ENCODE measurements around the gene CDK16.

The CDK16 gene

DNA sequence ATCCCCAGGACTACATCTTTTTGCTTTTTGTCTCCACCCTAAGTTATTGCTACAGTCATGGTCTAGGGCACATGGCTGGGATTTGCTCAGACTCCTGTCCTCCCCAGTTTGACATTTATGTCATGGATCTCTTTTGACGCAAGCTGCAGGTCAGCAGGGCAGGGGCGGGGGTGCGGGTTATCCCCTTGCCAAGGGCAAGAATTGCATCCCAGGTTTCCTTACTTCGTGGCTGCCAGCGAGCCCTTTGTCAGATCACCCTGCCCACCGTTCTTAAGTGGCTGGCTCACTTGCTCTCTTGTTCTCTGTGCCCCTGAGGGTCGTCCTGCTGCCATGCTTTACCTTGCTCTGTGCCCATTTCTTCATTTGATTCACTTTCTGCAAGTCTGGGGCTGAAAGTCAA lies 45.9 kb upstream of the CDK16 start:
- DNase-seq: no peak
- H3K9me3 Mint-ChIP-seq: peaks cover 49% of the 10 kb centered on the region
- peaks cover 13% of the 10 kb centered on the region for H3K27me3 Mint-ChIP-seq (ENCODE audit: low read depth, poor library complexity)
- no peaks in the 10 kb centered on the region for H3K4me1 Mint-ChIP-seq
- TF ChIP-seq, protein P1, sequence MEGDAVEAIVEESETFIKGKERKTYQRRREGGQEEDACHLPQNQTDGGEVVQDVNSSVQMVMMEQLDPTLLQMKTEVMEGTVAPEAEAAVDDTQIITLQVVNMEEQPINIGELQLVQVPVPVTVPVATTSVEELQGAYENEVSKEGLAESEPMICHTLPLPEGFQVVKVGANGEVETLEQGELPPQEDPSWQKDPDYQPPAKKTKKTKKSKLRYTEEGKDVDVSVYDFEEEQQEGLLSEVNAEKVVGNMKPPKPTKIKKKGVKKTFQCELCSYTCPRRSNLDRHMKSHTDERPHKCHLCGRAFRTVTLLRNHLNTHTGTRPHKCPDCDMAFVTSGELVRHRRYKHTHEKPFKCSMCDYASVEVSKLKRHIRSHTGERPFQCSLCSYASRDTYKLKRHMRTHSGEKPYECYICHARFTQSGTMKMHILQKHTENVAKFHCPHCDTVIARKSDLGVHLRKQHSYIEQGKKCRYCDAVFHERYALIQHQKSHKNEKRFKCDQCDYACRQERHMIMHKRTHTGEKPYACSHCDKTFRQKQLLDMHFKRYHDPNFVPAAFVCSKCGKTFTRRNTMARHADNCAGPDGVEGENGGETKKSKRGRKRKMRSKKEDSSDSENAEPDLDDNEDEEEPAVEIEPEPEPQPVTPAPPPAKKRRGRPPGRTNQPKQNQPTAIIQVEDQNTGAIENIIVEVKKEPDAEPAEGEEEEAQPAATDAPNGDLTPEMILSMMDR (IDR thresholded peaks at IDR 0.05): no peak
- no peak overlapping the region for H3K4me3 Mint-ChIP-seq
- H3K36me3 Mint-ChIP-seq (ENCODE audit: low read depth): peaks cover 42% of the 10 kb centered on the region
- H3K27ac Mint-ChIP-seq: no peak overlapping the region

DNA sequence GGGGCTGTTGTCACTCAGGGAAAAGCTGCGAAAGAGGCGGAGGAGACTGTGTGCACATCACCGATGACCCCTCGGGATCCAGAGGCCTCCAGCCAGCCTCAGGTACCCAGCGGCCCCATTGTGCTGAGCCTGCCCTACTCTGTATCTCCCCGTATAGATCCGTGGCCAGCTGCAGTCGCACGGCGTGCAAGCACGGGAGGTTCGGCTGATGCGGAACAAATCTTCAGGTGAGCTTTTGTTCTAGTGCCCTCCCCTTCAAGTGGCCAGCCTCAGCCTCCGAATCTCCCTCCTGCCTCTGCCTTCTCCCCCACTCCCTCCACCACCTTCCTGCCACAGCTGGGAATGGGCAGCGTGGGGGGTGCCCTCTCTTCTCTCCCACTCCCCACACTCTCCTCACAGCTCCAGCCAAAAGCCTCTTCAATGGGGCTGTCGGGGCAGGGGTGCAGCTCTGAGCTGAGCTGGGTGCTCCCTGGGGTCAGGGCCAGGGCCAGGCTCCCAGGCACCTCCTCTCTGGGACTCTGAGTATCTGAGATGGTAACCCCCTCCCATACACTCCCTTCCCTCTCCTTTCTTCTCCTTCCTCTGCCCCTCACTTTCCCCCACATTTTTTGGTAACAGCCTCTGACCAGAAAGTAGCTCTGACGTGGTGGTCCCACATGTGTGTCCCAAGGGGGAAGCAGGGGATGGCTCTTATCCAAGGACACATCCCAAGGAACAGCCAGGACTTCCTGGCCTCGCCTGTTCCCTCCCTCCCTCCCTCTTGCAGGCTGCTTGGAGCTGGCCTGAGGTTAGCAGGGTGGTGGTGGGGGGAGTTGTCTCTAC lies 45.3 kb upstream of the CDK16 start:
- H3K36me3 Mint-ChIP-seq (ENCODE audit: low read depth): peaks cover 43% of the 10 kb centered on the region
- H3K9me3 Mint-ChIP-seq: peaks cover 50% of the 10 kb centered on the region
- no peak for DNase-seq
- H3K4me3 Mint-ChIP-seq: no peak overlapping the region
- H3K27me3 Mint-ChIP-seq (ENCODE audit: low read depth, poor library complexity): peaks cover 13% of the 10 kb centered on the region
- no peak overlapping the region for H3K27ac Mint-ChIP-seq
- TF ChIP-seq, protein P1 (IDR thresholded peaks at IDR 0.05): no peak
- H3K4me1 Mint-ChIP-seq: no peaks in the 10 kb centered on the region

DNA sequence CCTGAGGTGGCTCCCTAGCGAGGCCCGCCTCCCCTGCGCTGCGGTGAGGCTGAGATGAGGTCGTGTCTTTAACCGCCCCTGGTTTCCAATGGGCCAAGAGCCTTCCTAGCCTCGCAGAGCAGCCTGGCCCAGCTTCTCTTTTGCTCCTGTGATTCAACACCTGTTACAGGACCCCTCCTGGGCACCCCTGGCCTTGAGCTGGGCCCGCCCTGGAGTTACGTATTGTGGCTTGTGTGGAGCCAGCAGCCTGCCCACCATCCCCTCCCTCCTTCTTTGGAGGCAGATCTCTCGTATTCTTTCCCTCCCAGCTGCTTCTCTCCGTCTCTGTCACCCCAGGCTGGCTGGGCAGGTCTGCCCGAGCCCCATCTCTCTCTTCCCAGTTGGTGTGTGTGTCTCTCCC lies 44.1 kb upstream of the CDK16 start:
- no peaks in the 10 kb centered on the region for H3K4me1 Mint-ChIP-seq
- H3K9me3 Mint-ChIP-seq: peaks cover 51% of the 10 kb centered on the region
- peaks cover 13% of the 10 kb centered on the region for H3K27me3 Mint-ChIP-seq (ENCODE audit: low read depth, poor library complexity)
- no peak overlapping the region for H3K4me3 Mint-ChIP-seq
- TF ChIP-seq, protein P1 (IDR thresholded peaks at IDR 0.05): no peak
- no peak overlapping the region for H3K27ac Mint-ChIP-seq
- no peak for DNase-seq
- peaks cover 45% of the 10 kb centered on the region for H3K36me3 Mint-ChIP-seq (ENCODE audit: low read depth)

DNA sequence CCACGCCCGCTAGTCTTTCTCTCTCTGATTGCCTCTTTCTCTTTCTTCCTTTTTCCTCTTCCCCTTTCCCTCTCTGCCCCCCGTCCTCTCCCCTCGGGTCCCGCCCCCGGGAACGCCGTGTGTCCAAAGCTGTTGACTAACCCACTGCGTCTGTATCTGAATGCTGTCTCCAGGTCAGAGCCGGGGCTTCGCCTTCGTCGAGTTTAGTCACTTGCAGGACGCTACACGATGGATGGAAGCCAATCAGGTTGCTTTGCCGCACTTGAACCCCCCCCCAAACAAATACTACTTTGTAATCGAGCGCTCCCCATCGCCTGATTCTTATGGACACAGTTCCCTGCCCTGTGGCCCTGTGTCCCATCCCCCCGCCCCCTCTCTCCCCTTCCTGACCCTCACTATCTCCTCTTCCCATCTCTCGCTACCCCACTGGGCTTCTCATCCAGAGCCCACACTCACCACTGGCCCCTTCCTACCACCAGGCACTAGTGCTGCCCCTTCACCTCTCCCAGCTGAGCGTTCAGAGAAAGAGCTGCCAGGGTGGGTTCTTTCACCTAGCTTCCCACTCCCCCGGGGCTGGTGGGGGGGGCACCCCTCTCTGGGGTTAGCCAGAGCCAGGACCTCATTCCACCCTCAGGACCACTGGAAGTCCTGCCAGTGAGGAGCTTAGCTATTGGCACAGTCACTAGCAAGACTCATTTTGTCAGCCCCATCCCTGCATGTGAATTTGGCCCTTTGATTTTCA lies 43.5 kb upstream of the CDK16 start:
- no peak for DNase-seq
- no peaks in the 10 kb centered on the region for H3K4me1 Mint-ChIP-seq
- TF ChIP-seq, protein P1 (IDR thresholded peaks at IDR 0.05): no peak
- H3K27ac Mint-ChIP-seq: no peak overlapping the region
- H3K27me3 Mint-ChIP-seq (ENCODE audit: low read depth, poor library complexity): peaks cover 13% of the 10 kb centered on the region
- H3K36me3 Mint-ChIP-seq (ENCODE audit: low read depth): peaks cover 45% of the 10 kb centered on the region
- H3K9me3 Mint-ChIP-seq: peaks cover 54% of the 10 kb centered on the region
- H3K4me3 Mint-ChIP-seq: no peak overlapping the region

DNA sequence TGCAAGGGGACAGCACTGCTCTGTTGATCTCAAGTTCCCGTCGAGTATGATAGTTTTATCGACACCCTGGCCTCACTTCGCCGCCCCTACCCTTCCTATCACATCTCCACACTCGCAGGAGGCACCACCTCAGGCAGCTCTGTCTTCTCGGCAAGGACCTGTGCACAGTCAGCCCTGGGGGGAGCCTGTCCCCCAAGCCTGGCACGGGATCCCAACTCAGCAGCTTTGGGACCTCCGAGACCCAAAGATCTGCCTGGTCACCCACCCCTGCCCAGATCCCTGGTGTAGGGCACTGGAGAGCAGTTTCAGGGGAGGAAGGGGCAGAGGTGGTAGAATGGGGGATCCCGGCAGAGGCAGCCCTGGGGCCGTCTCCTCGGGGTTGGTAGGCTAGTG lies 42.9 kb upstream of the CDK16 start:
- Mint-ChIP-seq H3K36me3 (ENCODE audit: low read depth) (peaks cover 49% of the 10 kb centered on the region), H3K4me3 (no peak overlapping the region), H3K9me3 (peaks cover 54% of the 10 kb centered on the region), H3K27ac (no peak overlapping the region), H3K27me3 (ENCODE audit: low read depth, poor library complexity) (peaks cover 10% of the 10 kb centered on the region), H3K4me1 (no peaks in the 10 kb centered on the region)
- TF ChIP-seq, protein P1 (IDR thresholded peaks at IDR 0.05): no peak
- no peak for DNase-seq

Data from nephron progenitor cell (in vitro differentiated cells).